HL-60 (cell line): ENCODE measurements around the gene TCF19.
"Not testable (repeated sequence)": the region's sequence is repeated elsewhere in the genome, so short reads cannot be mapped to it uniquely, and the experiment has no call there.

Source experiments
- DNase-seq, 2 experiments: peaks; one replicate each; pipeline ENCODE4 v3.0.0-alpha.2; 2010 to 2020; ENCODE audit warnings: low read depth in 1 of 2, low spot score in 1 of 2
- H3K27ac ChIP-seq: fragments of 250-450 bp; sonication (Bioruptor Pico); replicated peaks from 2 replicates; pipeline ENCODE4 v1.5.1; 2020; ENCODE audit warnings: mild to moderate bottlenecking, moderate library complexity
- H3K27me3 ChIP-seq: fragments of 250-450 bp; sonication (Bioruptor Pico); 2 replicates; pipeline ENCODE4 v1.5.1; 2021; ENCODE audit warnings: mild to moderate bottlenecking, moderate library complexity; ENCODE audit not compliant: insufficient read depth, poor library complexity, severe bottlenecking
- H3K4me3 ChIP-seq: replicated peaks from 2 replicates; pipeline ENCODE4 v1.5.1; 2011; ENCODE audit warnings: mild to moderate bottlenecking, control low read depth, low read length; ENCODE audit not compliant: insufficient read depth
- GABPA ChIP-seq: IDR thresholded peaks from 2 replicates; pipeline ENCODE4 v1.6.1; 2012; ENCODE audit warnings: low read depth
- POLR2AphosphoS5 ChIP-seq: IDR thresholded peaks from 2 replicates; pipeline ENCODE4 v1.6.1; 2012; ENCODE audit warnings: low read depth
- SPI1 ChIP-seq: IDR thresholded peaks from 2 replicates; pipeline ENCODE4 v1.6.1; 2012; ENCODE audit warnings: low read depth, mild to moderate bottlenecking, borderline replicate concordance
- TF ChIP-seq, protein P1 (sequence below): IDR thresholded peaks from 2 replicates; pipeline ENCODE4 v1.6.1; 2012; ENCODE audit warnings: low read depth; ENCODE audit not compliant: insufficient replicate concordance
- TF ChIP-seq, protein P2 (sequence below): IDR thresholded peaks from one replicate; pipeline ENCODE4 v1.5.1; 2011; ENCODE audit warnings: low read length, control low read depth, inconsistent platforms; ENCODE audit not compliant: insufficient read depth

Gene TCF19

DNA sequence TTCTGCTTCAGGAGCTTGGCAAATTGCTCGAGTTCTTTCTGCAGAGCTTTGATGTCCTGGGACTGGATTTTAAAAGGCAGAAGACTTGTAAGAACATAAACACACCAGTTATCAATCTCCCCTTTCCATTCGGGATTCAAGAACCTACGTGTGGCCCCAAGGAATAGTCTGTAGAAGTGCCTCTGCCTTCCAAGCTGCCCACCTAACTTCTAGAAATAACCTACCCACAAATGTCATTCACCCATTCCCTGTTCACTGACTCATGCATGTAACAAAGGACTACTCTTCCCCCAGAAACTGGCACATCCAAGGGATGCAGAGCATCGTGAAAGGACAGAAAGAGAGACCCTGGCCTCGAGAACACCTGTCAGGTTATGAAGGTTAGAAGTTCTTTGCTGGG, 7.6 kb downstream of the TCF19 start:
- Histone ChIP-seq H3K4me3 (no peak overlapping the region), H3K27ac (no peak overlapping the region), H3K27me3 (no peaks in the 10 kb centered on the region)
- TF ChIP-seq, protein P1, sequence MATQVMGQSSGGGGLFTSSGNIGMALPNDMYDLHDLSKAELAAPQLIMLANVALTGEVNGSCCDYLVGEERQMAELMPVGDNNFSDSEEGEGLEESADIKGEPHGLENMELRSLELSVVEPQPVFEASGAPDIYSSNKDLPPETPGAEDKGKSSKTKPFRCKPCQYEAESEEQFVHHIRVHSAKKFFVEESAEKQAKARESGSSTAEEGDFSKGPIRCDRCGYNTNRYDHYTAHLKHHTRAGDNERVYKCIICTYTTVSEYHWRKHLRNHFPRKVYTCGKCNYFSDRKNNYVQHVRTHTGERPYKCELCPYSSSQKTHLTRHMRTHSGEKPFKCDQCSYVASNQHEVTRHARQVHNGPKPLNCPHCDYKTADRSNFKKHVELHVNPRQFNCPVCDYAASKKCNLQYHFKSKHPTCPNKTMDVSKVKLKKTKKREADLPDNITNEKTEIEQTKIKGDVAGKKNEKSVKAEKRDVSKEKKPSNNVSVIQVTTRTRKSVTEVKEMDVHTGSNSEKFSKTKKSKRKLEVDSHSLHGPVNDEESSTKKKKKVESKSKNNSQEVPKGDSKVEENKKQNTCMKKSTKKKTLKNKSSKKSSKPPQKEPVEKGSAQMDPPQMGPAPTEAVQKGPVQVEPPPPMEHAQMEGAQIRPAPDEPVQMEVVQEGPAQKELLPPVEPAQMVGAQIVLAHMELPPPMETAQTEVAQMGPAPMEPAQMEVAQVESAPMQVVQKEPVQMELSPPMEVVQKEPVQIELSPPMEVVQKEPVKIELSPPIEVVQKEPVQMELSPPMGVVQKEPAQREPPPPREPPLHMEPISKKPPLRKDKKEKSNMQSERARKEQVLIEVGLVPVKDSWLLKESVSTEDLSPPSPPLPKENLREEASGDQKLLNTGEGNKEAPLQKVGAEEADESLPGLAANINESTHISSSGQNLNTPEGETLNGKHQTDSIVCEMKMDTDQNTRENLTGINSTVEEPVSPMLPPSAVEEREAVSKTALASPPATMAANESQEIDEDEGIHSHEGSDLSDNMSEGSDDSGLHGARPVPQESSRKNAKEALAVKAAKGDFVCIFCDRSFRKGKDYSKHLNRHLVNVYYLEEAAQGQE, result no peak
- TF ChIP-seq POLR2AphosphoS5, result no peak
- no peak for TF ChIP-seq SPI1
- TF ChIP-seq, protein P2, sequence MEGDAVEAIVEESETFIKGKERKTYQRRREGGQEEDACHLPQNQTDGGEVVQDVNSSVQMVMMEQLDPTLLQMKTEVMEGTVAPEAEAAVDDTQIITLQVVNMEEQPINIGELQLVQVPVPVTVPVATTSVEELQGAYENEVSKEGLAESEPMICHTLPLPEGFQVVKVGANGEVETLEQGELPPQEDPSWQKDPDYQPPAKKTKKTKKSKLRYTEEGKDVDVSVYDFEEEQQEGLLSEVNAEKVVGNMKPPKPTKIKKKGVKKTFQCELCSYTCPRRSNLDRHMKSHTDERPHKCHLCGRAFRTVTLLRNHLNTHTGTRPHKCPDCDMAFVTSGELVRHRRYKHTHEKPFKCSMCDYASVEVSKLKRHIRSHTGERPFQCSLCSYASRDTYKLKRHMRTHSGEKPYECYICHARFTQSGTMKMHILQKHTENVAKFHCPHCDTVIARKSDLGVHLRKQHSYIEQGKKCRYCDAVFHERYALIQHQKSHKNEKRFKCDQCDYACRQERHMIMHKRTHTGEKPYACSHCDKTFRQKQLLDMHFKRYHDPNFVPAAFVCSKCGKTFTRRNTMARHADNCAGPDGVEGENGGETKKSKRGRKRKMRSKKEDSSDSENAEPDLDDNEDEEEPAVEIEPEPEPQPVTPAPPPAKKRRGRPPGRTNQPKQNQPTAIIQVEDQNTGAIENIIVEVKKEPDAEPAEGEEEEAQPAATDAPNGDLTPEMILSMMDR, result no peak
- no peak for TF ChIP-seq GABPA
- DNase-seq, result no peak

DNA sequence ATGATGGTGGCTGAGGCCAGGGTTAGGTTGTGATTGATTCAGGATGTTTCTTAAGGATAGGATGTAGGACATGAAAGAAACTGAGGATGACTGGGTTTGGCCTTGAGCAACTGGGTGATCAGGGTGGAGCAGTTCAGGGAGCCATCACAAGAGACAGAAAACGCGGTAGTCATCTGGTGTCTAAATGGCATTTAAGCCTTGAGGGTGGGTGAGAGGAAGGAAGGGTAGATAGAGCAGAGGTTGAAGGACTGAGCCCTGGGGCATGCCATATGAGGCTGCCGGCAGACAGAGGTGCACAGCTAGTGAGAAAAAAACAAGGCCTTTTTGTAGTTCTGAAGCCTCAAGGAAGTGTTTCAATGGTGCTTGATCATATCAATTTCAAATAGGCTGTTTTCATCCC, 10.2 kb downstream of the TCF19 start:
- TF ChIP-seq, protein P2, result no peak
- TF ChIP-seq GABPA, result no peak
- TF ChIP-seq POLR2AphosphoS5, result no peak
- DNase-seq, result no peak
- no peaks in the 10 kb centered on the region for H3K27me3 ChIP-seq
- H3K4me3 ChIP-seq, result no peak overlapping the region
- no peak overlapping the region for H3K27ac ChIP-seq

DNA sequence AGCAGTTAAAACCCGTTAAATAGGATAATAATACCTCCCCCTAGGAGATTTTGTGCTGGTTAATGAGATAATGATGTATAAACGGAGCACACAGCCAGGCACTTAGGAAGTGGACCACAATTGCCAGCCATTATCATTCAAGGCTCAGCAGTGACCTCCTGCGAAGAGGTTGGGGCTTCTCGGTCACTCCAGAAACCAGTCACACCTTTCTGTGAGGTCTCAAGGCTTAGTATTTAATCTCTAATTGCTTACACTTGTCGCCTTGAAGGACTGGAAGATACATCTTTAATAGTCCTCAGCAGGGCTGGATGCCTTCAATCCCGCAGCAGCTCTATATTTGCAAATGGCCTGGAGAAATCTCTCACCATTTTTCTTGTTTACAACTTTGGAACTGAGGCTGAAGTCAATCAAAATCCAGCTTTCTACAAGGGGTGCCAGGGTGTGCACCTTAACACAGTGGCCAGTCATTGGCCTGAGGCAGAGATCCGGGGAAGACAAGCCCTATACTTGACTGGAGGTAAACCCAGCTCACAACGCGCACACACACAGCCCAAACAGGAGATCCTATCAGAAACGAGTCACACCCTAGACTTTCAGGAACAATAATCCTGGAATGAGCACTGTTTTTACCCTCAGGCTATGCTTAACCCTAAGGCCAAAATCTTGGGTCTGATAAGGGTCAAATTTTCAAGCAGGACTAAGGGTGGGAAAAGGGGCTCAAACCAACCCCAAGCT, 10.9 kb downstream of the TCF19 start:
- Histone ChIP-seq H3K27ac (no peak overlapping the region), H3K4me3 (no peak overlapping the region), H3K27me3 (no peaks in the 10 kb centered on the region)
- DNase-seq, result no peak
- no peak for TF ChIP-seq GABPA
- TF ChIP-seq, protein P2, result no peak
- no peak for TF ChIP-seq POLR2AphosphoS5
- TF ChIP-seq SPI1, result no peak
- TF ChIP-seq, protein P1, result no peak

DNA sequence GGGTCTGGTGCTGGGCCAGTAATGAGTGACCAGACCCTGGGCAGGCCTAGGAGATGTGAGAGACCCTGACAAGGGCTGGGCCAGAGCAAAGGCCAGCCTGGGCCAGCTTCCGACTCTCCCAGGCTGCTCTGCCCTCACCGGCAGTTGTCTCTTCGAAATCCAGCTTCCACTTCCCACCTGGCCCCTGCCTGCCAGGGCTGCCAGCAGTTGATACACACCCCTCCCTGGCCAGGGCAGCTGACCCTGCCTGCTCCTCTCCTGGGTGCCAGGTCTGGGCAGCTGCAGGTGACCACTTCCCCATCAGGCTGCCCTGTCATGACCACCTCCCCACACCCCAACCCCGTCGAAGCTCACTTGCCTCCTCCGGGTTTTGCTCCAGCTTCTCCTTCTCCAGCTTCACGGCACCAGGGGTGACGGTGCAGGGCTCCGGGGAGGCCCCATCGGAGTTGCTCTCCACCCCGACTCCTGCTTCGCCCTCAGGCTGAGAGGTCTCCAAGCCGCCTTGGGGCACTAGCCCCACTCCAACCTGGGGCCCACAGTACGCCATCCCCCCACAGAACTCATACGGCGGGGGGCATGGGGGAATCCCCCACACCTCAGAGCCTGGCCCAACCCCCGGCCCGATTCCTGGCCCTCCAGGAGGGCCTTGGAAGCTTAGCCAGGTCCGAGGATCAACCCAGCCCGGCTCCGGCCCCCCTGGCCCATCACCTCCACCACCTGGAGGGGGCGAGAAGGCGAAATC, 11.6 kb downstream of the TCF19 start:
- not testable (repeated sequence) for H3K27me3 ChIP-seq, DNase-seq, H3K4me3 ChIP-seq, H3K27ac ChIP-seq
